ENCODE measurements around the gene PLXNA2. TPM values are rescaled to one million over a fixed set of nuclear protein-coding genes. Genes with fewer than 3 reads are reported as not detected.
A peak's percentile ranks its signal among the peaks of the same experiment; 100 is the strongest.

Gene PLXNA2
- total and polyA plus RNA-seq, 2 of the 8 experiments (the other 6 are each of a cell fraction or from before 2014, with no cell fraction given), result 0.33 to 1.5 TPM

- TF ChIP-seq CHD1 (IDR thresholded peaks at IDR 0.05; ENCODE audit: low read depth, low read length) (no peak), KDM1A (IDR thresholded peaks at IDR 0.05; ENCODE audit: borderline replicate concordance, low read length) (no peak), HDAC6 (IDR thresholded peaks at IDR 0.05; ENCODE audit: low read depth, low read length) (no peak), NRF1 (IDR thresholded peaks at IDR 0.05; ENCODE audit: low read depth, low read length) (no peak), FOSL1 (IDR thresholded peaks at IDR 0.05; ENCODE audit: insufficient read depth, low read depth, low read length) (no peak), BRCA1 (IDR thresholded peaks at IDR 0.05; ENCODE audit: low read depth, low read length) (no peak), EZH2 (IDR thresholded peaks at IDR 0.05; ENCODE audit: low read depth, low read length, severe bottlenecking) (no peak), MAX (IDR thresholded peaks at IDR 0.05) (peak; percentile 68), TCF12 (IDR thresholded peaks at IDR 0.05; ENCODE audit: low read depth, low read length) (no peak), CBX5 (IDR thresholded peaks at IDR 0.05; ENCODE audit: low read depth, low read length) (no peak), E2F6 (IDR thresholded peaks at IDR 0.05) (no peak), USF2 (IDR thresholded peaks at IDR 0.05; ENCODE audit: low read length) (no peak), RAD21 (IDR thresholded peaks at IDR 0.05 in 1 of 2, conservative IDR thresholded peaks at IDR 0.05 in 1 of 2; ENCODE audit: low read depth in 2 of 2, low read length in 2 of 2) (peak; percentile 76 to 82), KDM5A (IDR thresholded peaks at IDR 0.05; ENCODE audit: low read length) (no peak), SIRT6 (IDR thresholded peaks at IDR 0.05; ENCODE audit: low read length) (no peak)
These were observed 262.2 kb downstream of the PLXNA2 start (continued) for GRCh38 chr1:207981976-207982375.
